GM10248 (cell line): ENCODE results near the gene FAM117A.

ENCODE experiments used
- CTCF ChIA-PET: fragments of 300-600 bp; sonication (Branson Sonifier 250); formaldehyde crosslinking; extraction: SDS; loops from one replicate; lab custom pipeline; 2021; ENCODE audit warnings: antibody characterized with exemption; lab: Yijun Ruan, JAX
- POLR2A ChIA-PET: fragments of 350-650 bp; sonication (Branson Sonifier 250); formaldehyde crosslinking; extraction: SDS; loops from one replicate; lab custom pipeline; 2020; ENCODE audit warnings: antibody characterized with exemption; lab: Yijun Ruan, JAX
- DNase-seq: peaks from one replicate; pipeline ENCODE4 v3.0.0; 2012; ENCODE audit errors: extremely low spot score
- TF ChIP-seq, protein P1 (sequence below): IDR thresholded peaks from 2 replicates; pipeline ENCODE4 v1.5.1; 2012; ENCODE audit warnings: mild to moderate bottlenecking, low read depth; ENCODE audit errors: extremely low read depth, missing control alignments, control extremely low read depth

The FAM117A gene

GRCh38 chr17:49739641-49740271, 24.2 kb downstream of the FAM117A start:
- POLR2A ChIA-PET, result no interaction called here
- TF ChIP-seq, protein P1, sequence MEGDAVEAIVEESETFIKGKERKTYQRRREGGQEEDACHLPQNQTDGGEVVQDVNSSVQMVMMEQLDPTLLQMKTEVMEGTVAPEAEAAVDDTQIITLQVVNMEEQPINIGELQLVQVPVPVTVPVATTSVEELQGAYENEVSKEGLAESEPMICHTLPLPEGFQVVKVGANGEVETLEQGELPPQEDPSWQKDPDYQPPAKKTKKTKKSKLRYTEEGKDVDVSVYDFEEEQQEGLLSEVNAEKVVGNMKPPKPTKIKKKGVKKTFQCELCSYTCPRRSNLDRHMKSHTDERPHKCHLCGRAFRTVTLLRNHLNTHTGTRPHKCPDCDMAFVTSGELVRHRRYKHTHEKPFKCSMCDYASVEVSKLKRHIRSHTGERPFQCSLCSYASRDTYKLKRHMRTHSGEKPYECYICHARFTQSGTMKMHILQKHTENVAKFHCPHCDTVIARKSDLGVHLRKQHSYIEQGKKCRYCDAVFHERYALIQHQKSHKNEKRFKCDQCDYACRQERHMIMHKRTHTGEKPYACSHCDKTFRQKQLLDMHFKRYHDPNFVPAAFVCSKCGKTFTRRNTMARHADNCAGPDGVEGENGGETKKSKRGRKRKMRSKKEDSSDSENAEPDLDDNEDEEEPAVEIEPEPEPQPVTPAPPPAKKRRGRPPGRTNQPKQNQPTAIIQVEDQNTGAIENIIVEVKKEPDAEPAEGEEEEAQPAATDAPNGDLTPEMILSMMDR, result no peak
- peak; percentile 63 for DNase-seq
- CTCF ChIA-PET, result interaction anchor here (1.4 to 4.8 kb wide), 3 partner anchors 31 to 172 kb away, joined by 3 to 27 read pairs (median 5); partner anchors contain the start of gene SLC35B1

GRCh38 chr17:49738456-49739163, 25.3 kb downstream of the FAM117A start:
- no peak for DNase-seq
- ChIA-PET CTCF (interaction anchor here (1.2 to 1.7 kb wide), 3 partner anchors 10 to 169 kb away, joined by 3 to 7 read pairs (median 4); no protein-coding TSS in a partner anchor), POLR2A (no interaction called here)
- TF ChIP-seq, protein P1, result no peak

DNA sequence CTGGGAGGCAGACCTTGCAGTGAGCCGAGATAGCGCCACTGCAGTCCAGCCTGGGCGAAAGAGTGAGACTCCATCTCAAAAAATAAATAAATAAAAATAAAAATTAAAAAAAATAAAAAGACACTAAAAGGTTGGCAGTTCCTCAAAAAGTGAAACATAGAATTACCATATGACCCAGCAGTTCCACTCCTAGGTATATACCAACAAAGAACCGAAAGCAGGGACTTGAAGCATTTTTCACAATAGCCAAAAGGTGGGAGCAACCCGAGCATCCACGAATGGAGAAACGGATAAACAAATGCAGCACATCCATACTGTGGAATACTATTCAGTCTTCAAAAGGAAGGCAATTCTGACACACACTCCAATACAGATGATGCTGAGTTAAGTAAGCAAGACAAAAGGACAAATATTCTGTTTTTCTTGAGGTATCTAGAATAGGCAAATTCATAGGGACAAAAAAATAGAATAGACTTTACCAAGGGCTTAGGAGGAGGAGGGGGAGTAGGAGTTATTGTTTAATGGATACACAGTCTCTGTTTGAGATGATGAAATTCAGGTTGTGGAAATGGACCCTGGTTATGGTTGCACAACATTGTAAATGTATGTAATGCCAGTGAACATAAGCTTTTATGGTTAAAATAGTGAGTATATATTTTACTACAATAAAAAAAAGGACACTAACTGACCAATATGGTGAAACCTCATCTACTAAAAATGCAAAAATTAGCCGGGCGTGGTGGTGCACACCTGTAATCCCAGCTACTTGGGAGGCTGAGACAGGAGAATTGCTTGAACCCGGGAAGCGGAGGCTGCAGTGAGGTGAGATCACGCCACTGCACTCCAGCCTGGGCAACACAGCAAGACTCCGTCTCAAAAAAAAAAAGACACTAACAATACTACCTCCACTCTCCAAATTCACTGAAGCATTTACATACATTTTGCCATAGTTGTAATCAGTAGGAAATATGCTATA, 29.1 kb downstream of the FAM117A start:
- POLR2A ChIA-PET, result no interaction called here
- CTCF ChIA-PET, result no interaction called here
- no peak for DNase-seq
- TF ChIP-seq, protein P1, result no peak

GRCh38 chr17:49731435-49731831, 32.5 kb downstream of the FAM117A start:
- ChIA-PET CTCF (interaction anchor here (2.5 to 3.0 kb wide), 2 partner anchors 11 to 22 kb away, joined by 9 to 21 read pairs; partner anchors contain the start of gene SLC35B1), POLR2A (no interaction called here)
- TF ChIP-seq, protein P1, result no peak
- DNase-seq, result no peak

- ChIA-PET CTCF (interaction anchor here (1.1 to 3.0 kb wide), 3 partner anchors 11 to 22 kb away, joined by 3 to 21 read pairs (median 9); partner anchors contain the start of gene SLC35B1), POLR2A (interaction anchor here (0.8 to 1.1 kb wide), 2 partner anchors 32 to 34 kb away, joined by 3 read pairs; no protein-coding TSS in a partner anchor)
- no peak for DNase-seq
- TF ChIP-seq, protein P1, result no peak
Measured at GRCh38 chr17:49730785-49731434, 33.0 kb downstream of the FAM117A start.
